Measurements from ENCODE around the gene CATSPER4. TPM values are rescaled to one million over a fixed set of nuclear protein-coding genes. Genes with fewer than 3 reads are reported as not detected.

The CATSPER4 gene
- total RNA-seq, 3 donors from 2014 or later = not detected

GRCh38 chr1:26233903-26234643, 43.7 kb downstream of the CATSPER4 start, which contains the start of gene CEP85:
Gene CEP85, plus strand, starts transcription at chr1:26234200. Its CDS starts 5,584 bp downstream, at chr1:26239784.
- intact Hi-C loops (cut with DNase I, micrococcal nuclease) = loop anchor here in 1 of 2 donors (2.0 kb wide), 1 partner anchor 65 kb away; the partner anchor contains the start of genes C1orf232 and ZNF593
- DNase-seq (peak; percentile 98 to 99 (median 99)), ATAC-seq (peak; percentile 97)
- TF ChIP-seq CTCF (IDR thresholded peaks at IDR 0.05) = peak; percentile 90
- peaks cover 6% of the 10 kb centered on the region for H3K4me1 ChIP-seq (ENCODE audit: low read depth)
- no peaks in the 10 kb centered on the region for H3K36me3 ChIP-seq (ENCODE audit: low read depth)
- H3K9me3 ChIP-seq = no peaks in the 10 kb centered on the region
- peak within 1 kb of the TSS; percentile 40 for H3K4me3 ChIP-seq

- H3K4me3 ChIP-seq = peak overlapping the region; percentile 40
- DNase-seq = peak in 2 of 3 donors; percentile 42 to 46
- no peaks in the 10 kb centered on the region for H3K9me3 ChIP-seq
- no peak for TF ChIP-seq CTCF (IDR thresholded peaks at IDR 0.05)
- intact Hi-C loops (cut with DNase I, micrococcal nuclease) = loop anchor here in 1 of 2 donors (2.0 kb wide), 1 partner anchor 66 kb away; the partner anchor contains the start of genes C1orf232 and ZNF593
- H3K4me1 ChIP-seq (ENCODE audit: low read depth) = peaks cover 6% of the 10 kb centered on the region
- ATAC-seq = peak; percentile 0
- no peaks in the 10 kb centered on the region for H3K36me3 ChIP-seq (ENCODE audit: low read depth)
Measured at GRCh38 chr1:26234644-26235370, 44.4 kb downstream of the CATSPER4 start.

- no peak for ATAC-seq
- DNase-seq = no peak
- TF ChIP-seq CTCF (IDR thresholded peaks at IDR 0.05) = no peak
- Histone ChIP-seq H3K36me3 (ENCODE audit: low read depth) (no peaks in the 10 kb centered on the region), H3K4me3 (no peak overlapping the region), H3K4me1 (ENCODE audit: low read depth) (peaks cover 6% of the 10 kb centered on the region), H3K9me3 (no peaks in the 10 kb centered on the region)
- intact Hi-C loops (cut with DNase I, micrococcal nuclease) = no loop called here
Measured at GRCh38 chr1:26237230-26237966, 47.0 kb downstream of the CATSPER4 start.

GRCh38 chr1:26239936-26240335, 49.5 kb downstream of the CATSPER4 start:
- Histone ChIP-seq H3K4me3 (no peak overlapping the region), H3K4me1 (ENCODE audit: low read depth) (peaks cover 6% of the 10 kb centered on the region), H3K36me3 (ENCODE audit: low read depth) (no peaks in the 10 kb centered on the region), H3K9me3 (no peaks in the 10 kb centered on the region)
- no peak for TF ChIP-seq CTCF (IDR thresholded peaks at IDR 0.05)
- ATAC-seq (no peak), DNase-seq (no peak)
- intact Hi-C loops (cut with DNase I, micrococcal nuclease) = no loop called here

Other genes with a start within 250 kb of the CATSPER4 start
- gene PAFAH2, start 192.5 kb upstream of the CATSPER4 start, total RNA-seq = 10 to 100 TPM; 25.8 to 51.8 (median 38.0) TPM
- 1 to 10 TPM in 1 of 3 donors, under 1 TPM in 1, not detected in 1; 0.14 to 1.7 TPM for gene EXTL1, start 168.8 kb upstream of the CATSPER4 start, total RNA-seq
- under 1 TPM; 0.12 to 0.14 (median 0.13) TPM for gene SLC30A2, start 144.5 kb upstream of the CATSPER4 start, total RNA-seq
- under 1 TPM in 2 of 3 donors, not detected in 1; 0.22 TPM for gene TRIM63, start 123.0 kb upstream of the CATSPER4 start, total RNA-seq
- gene PDIK1L, start 78.8 kb upstream of the CATSPER4 start, total RNA-seq = 10 to 100 TPM; 12.9 to 17.0 (median 15.0) TPM
- 1 to 10 TPM in 2 of 3 donors, under 1 TPM in 1; 0.78 to 1.5 (median 1.5) TPM for gene FAM110D, start 31.5 kb upstream of the CATSPER4 start, total RNA-seq
- gene C1orf232, start 21.6 kb upstream of the CATSPER4 start, total RNA-seq = not detected
- gene ZNF593, start 20.7 kb upstream of the CATSPER4 start, total RNA-seq = 10 to 100 TPM; 14.8 to 21.4 (median 17.9) TPM
- not detected for gene ZNF593OS, start 18.8 kb upstream of the CATSPER4 start, total RNA-seq
- 10 to 100 TPM; 19.6 to 65.7 (median 38.6) TPM for gene CNKSR1, start 13.1 kb upstream of the CATSPER4 start, total RNA-seq
- gene CEP85, start 43.6 kb downstream of the CATSPER4 start, total RNA-seq = 10 to 100 TPM; 10.7 to 15.9 (median 15.6) TPM
- 100 to 1,000 TPM; 156 to 422 (median 385) TPM for gene SH3BGRL3, start 89.5 kb downstream of the CATSPER4 start, total RNA-seq
- 10 to 100 TPM; 12.9 to 17.9 (median 16.4) TPM for gene UBXN11, start 116.0 kb downstream of the CATSPER4 start, total RNA-seq
- 10 to 100 TPM in 2 of 3 donors, 1 to 10 TPM in 1; 6.9 to 17.8 (median 13.1) TPM for gene CD52, start 127.4 kb downstream of the CATSPER4 start, total RNA-seq
- gene CRYBG2, start 163.5 kb downstream of the CATSPER4 start, total RNA-seq = 10 to 100 TPM; 19.4 to 27.7 (median 19.6) TPM
- gene ZNF683, start 182.1 kb downstream of the CATSPER4 start, total RNA-seq = 1 to 10 TPM in 1 of 3 donors, under 1 TPM in 1, not detected in 1; 0.19 to 1.0 TPM
- gene LIN28A, start 220.2 kb downstream of the CATSPER4 start, total RNA-seq = not detected
- gene DHDDS, start 241.7 kb downstream of the CATSPER4 start, total RNA-seq = 100 to 1,000 TPM in 2 of 3 donors, 10 to 100 TPM in 1; 72.9 to 137 (median 118) TPM